ENCODE results near the gene CRPPA.

DNA sequence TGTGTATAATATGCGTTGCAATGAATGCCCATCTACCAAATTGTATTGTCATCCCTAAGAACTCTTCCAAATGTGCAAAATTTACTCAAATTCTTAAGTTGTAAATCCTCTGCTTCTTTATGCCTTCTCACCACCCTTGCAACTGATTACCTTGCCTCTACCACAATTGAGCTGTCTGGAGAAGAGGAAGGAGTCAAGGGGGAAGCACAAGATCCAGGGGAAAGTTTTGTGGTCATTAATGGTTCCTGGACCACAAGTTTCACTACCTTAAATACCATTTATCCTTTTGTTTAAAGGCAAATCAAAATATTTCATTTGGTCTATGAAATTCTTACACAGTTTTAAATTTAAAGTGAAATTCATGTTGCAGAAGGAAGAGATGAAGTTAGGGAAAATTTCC, 16.7 kb downstream of the CRPPA start:
- no peak for TF ChIP-seq CTCF (IDR thresholded peaks at IDR 0.05)
- no peak for TF ChIP-seq POLR2A (IDR thresholded peaks at IDR 0.05)
- no peak for TF ChIP-seq EP300 (IDR thresholded peaks at IDR 0.05)

All from sigmoid colon (tissue), 4 donors.